ENCODE results near the gene EFCAB5. TPM values are rescaled to one million over a fixed set of nuclear protein-coding genes. Genes with fewer than 3 reads are reported as not detected.

EFCAB5 gene
- total and polyA plus RNA-seq, 2 experiments from 2014 or later, result 0.68 TPM; not detected in 1

DNA sequence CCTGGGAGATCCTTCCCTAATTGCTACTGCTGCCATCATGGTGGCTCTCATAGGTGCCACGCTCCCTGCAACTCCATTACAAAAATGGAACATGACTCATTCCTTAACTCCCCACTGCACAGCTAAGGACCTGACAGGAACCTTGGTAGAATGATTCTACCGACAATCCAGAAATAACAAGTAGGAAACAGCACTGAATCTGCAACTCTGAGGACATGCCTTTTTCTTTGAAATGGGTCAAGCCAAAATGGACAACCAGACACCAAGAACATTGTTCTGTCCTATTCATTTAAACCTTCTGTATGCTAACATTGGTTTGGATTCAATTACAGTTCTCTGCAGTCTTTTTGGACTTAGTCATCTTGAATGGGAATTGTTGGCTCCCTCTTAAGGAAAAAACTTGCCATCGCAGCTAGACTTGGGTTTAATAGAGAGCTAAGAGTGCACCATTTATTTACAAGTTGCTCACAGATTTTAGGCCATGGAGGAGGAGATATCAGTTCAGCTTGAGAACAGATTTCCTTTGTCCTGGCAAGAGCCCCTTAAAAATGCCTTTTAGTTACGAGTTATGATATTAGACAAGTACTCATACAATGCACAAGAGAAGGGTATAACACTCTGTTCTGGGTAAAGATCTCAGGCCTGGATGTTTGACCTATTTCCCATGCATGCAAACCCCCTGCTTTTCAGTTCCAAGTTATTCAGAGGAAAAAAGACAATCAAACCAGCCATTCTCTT, 154.2 kb downstream of the EFCAB5 start (continued):
- TF ChIP-seq, protein P1, sequence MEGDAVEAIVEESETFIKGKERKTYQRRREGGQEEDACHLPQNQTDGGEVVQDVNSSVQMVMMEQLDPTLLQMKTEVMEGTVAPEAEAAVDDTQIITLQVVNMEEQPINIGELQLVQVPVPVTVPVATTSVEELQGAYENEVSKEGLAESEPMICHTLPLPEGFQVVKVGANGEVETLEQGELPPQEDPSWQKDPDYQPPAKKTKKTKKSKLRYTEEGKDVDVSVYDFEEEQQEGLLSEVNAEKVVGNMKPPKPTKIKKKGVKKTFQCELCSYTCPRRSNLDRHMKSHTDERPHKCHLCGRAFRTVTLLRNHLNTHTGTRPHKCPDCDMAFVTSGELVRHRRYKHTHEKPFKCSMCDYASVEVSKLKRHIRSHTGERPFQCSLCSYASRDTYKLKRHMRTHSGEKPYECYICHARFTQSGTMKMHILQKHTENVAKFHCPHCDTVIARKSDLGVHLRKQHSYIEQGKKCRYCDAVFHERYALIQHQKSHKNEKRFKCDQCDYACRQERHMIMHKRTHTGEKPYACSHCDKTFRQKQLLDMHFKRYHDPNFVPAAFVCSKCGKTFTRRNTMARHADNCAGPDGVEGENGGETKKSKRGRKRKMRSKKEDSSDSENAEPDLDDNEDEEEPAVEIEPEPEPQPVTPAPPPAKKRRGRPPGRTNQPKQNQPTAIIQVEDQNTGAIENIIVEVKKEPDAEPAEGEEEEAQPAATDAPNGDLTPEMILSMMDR (conservative IDR thresholded peaks at IDR 0.05; ENCODE audit: low read depth in 2 of 2), result peak; percentile 50 to 63

GRCh38 chr17:30101686-30102390, 160.4 kb downstream of the EFCAB5 start:
- Mint-ChIP-seq H3K27me3 (ENCODE audit: insufficient read depth, low read depth, poor library complexity) (peaks cover 5% of the 10 kb centered on the region), H3K36me3 (ENCODE audit: low read depth) (no peaks in the 10 kb centered on the region)
- H3K27ac ChIP-seq (ENCODE audit: low read depth), result no peak overlapping the region
- TF ChIP-seq NANOG (IDR thresholded peaks at IDR 0.05; ENCODE audit: borderline replicate concordance) (no peak), REST (IDR thresholded peaks at IDR 0.05; ENCODE audit: unreplicated experiment) (no peak), JUNB (IDR thresholded peaks at IDR 0.05; ENCODE audit: unreplicated experiment) (no peak), EZH2 (IDR thresholded peaks at IDR 0.05; ENCODE audit: low read depth, unreplicated experiment) (no peak), ZNF114 (CRISPR knock-in tag; IDR thresholded peaks at IDR 0.05) (no peak), CREB1 (CRISPR knock-in tag; IDR thresholded peaks at IDR 0.05; ENCODE audit: low read depth) (no peak), EZH2phosphoT487 (IDR thresholded peaks at IDR 0.05; ENCODE audit: unreplicated experiment) (no peak)
- TF ChIP-seq, protein P2, sequence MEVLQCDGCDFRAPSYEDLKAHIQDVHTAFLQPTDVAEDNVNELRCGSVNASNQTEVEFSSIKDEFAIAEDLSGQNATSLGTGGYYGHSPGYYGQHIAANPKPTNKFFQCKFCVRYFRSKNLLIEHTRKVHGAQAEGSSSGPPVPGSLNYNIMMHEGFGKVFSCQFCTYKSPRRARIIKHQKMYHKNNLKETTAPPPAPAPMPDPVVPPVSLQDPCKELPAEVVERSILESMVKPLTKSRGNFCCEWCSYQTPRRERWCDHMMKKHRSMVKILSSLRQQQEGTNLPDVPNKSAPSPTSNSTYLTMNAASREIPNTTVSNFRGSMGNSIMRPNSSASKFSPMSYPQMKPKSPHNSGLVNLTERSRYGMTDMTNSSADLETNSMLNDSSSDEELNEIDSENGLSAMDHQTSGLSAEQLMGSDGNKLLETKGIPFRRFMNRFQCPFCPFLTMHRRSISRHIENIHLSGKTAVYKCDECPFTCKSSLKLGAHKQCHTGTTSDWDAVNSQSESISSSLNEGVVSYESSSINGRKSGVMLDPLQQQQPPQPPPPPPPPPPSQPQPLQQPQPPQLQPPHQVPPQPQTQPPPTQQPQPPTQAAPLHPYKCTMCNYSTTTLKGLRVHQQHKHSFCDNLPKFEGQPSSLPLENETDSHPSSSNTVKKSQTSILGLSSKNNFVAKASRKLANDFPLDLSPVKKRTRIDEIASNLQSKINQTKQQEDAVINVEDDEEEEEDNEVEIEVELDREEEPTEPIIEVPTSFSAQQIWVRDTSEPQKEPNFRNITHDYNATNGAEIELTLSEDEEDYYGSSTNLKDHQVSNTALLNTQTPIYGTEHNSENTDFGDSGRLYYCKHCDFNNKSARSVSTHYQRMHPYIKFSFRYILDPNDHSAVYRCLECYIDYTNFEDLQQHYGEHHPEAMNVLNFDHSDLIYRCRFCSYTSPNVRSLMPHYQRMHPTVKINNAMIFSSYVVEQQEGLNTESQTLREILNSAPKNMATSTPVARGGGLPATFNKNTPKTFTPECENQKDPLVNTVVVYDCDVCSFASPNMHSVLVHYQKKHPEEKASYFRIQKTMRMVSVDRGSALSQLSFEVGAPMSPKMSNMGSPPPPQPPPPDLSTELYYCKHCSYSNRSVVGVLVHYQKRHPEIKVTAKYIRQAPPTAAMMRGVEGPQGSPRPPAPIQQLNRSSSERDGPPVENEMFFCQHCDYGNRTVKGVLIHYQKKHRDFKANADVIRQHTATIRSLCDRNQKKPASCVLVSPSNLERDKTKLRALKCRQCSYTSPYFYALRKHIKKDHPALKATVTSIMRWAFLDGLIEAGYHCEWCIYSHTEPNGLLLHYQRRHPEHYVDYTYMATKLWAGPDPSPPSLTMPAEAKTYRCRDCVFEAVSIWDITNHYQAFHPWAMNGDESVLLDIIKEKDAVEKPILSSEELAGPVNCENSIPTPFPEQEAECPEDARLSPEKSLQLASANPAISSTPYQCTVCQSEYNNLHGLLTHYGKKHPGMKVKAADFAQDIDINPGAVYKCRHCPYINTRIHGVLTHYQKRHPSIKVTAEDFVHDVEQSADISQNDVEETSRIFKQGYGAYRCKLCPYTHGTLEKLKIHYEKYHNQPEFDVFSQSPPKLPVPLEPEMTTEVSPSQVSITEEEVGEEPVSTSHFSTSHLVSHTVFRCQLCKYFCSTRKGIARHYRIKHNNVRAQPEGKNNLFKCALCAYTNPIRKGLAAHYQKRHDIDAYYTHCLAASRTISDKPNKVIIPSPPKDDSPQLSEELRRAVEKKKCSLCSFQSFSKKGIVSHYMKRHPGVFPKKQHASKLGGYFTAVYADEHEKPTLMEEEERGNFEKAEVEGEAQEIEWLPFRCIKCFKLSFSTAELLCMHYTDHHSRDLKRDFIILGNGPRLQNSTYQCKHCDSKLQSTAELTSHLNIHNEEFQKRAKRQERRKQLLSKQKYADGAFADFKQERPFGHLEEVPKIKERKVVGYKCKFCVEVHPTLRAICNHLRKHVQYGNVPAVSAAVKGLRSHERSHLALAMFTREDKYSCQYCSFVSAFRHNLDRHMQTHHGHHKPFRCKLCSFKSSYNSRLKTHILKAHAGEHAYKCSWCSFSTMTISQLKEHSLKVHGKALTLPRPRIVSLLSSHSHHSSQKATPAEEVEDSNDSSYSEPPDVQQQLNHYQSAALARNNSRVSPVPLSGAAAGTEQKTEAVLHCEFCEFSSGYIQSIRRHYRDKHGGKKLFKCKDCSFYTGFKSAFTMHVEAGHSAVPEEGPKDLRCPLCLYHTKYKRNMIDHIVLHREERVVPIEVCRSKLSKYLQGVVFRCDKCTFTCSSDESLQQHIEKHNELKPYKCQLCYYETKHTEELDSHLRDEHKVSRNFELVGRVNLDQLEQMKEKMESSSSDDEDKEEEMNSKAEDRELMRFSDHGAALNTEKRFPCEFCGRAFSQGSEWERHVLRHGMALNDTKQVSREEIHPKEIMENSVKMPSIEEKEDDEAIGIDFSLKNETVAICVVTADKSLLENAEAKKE (CRISPR knock-in tag; IDR thresholded peaks at IDR 0.05), result no peak
- TF ChIP-seq, protein P1 (conservative IDR thresholded peaks at IDR 0.05; ENCODE audit: low read depth in 2 of 2), result no peak

More at GRCh38 chr17:30101686-30102390, 160.4 kb downstream of the EFCAB5 start:
- Histone ChIP-seq H3K4me1 (ENCODE audit: insufficient read depth) (no peaks in the 10 kb centered on the region), H3K4me2 (no peak overlapping the region), H2AFZ (no peak overlapping the region; the same call in 1 of the 2 replicates), H3K27me3 (ENCODE audit: insufficient read depth) (no peaks in the 10 kb centered on the region), H3K36me3 (ENCODE audit: insufficient read depth) (no peaks in the 10 kb centered on the region), H3K9me2 (ENCODE audit: insufficient read depth) (no peaks in the 10 kb centered on the region), H3F3A (replicated peaks; ENCODE audit: low read depth) (no peaks in the 10 kb centered on the region), H3K4me3 (no peak overlapping the region), H3K79me2 (replicated peaks; ENCODE audit: insufficient read depth) (no peaks in the 10 kb centered on the region), H4K20me1 (replicated peaks; ENCODE audit: insufficient read depth) (no peaks in the 10 kb centered on the region)
- H3K27ac Mint-ChIP-seq, result no peak overlapping the region
- H3K9me3 Mint-ChIP-seq, result no peaks in the 10 kb centered on the region
- DNase-seq (ENCODE audit: low spot score) (no peak), ATAC-seq (no peak)
- peaks cover 3% of the 10 kb centered on the region; the same call in 1 of the 3 replicates for H3K4me1 Mint-ChIP-seq
- H3K4me3 Mint-ChIP-seq, result no peak overlapping the region

Data from GM23338 (cell line).